HG02970 (cell line): ENCODE measurements around the gene CYTH1.

ENCODE experiments used
- ATAC-seq: cut with Tn5 transposase; IDR thresholded peaks from one replicate; pipeline ENCODE4 v1.9.1; 2021; ENCODE audit warnings: mild to moderate bottlenecking, moderate library complexity, moderate number of reproducible peaks; ENCODE audit not compliant: unreplicated experiment, low FRiP score

The CYTH1 gene

DNA sequence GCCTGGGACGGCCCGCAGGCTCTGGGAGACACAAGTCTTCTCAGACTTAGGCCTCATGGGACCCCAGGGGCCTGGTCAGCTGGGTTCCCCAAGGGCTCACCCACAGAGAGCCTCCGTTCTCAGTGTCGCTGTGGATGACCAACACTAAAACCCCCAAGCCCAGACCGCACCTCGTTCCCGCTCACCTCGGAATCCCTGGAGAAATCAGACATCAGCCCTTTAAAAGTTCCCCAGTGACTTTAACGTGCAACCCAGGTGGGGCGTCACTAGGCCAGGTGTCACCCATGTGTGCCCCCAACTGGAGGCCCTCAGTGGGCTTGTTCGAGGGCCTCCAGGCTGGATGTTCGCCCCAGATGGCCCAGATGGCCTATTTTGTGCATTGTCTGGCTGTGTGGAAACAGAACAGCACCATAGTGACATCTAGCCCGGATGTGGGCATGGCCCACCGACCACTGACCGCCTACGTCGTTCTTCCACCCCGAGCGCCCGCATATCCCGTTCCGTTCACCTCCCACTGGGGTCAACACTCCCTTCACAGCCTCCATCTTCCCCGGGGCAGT is 152.6 kb downstream of the CYTH1 start:
- ATAC-seq: no peak

DNA sequence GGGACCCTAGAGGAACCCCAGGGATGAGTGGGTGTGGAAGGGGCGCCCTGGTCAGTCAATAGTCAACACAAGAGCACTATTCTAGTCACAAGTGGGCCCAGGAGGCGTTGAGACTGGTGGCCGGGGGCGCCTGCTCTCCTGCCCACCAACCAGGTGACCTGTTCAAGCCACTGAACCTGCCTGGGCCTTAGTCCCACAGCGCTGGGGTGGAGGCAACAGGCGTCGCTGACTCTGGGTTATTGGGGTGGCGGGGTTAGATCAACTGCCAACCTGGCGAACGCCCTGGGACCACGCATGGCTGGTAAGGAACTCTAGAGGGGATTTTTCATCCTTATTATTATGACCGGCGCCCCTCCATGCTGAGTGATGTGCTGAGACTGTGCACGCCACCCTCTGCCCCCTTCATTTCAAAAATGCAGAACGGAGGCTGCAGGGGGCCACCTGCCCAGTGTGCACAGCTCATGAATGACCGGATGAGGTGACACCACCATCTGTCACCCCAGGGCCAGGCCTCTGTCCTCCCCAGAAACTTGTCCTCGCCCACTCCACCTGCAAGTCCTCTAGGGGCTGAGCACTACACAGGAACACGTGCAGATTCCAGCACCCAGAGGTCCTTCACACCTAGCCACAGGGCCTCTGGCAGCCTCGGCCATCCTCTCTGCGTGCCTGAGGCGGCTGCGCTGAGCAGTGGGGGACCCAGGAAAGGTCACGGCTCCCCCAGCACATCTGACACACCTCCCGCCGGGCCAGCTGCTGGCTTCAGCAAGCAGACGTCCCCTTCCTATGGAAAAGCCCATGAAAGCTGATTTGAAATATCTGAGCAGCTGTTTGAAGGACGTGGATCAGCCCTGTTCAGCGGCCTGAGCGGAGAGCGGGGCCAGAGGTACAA is 153.3 kb downstream of the CYTH1 start:
- no peak for ATAC-seq

GRCh38 chr17:78624324-78625151 is 157.5 kb downstream of the CYTH1 start:
- ATAC-seq: no peak
